Astrocyte of the cerebellum (primary cell): ENCODE results near the gene CHRNA5.

Source experiments
- DNase-seq: peaks from one replicate; pipeline ENCODE4 v3.0.0-alpha.2; 2011; ENCODE audit warnings: low read depth
- H3K4me3 ChIP-seq: 2 replicates; pipeline ENCODE4 v1.5.1; 2011; ENCODE audit warnings: mild to moderate bottlenecking, low read depth, low read length, moderate library complexity
- in situ Hi-C: cut with HindIII; loops from 2 replicates; pipeline ENCODE4 v1.10.0; 2017; ENCODE audit warnings: low sequenced_read_pairs
- TF ChIP-seq, protein P1 (sequence below): IDR thresholded peaks from 2 replicates; pipeline ENCODE4 v1.5.1; 2012; ENCODE audit warnings: low read length, low read depth, moderate library complexity, mild to moderate bottlenecking; ENCODE audit errors: missing control alignments

CHRNA5 gene

DNA sequence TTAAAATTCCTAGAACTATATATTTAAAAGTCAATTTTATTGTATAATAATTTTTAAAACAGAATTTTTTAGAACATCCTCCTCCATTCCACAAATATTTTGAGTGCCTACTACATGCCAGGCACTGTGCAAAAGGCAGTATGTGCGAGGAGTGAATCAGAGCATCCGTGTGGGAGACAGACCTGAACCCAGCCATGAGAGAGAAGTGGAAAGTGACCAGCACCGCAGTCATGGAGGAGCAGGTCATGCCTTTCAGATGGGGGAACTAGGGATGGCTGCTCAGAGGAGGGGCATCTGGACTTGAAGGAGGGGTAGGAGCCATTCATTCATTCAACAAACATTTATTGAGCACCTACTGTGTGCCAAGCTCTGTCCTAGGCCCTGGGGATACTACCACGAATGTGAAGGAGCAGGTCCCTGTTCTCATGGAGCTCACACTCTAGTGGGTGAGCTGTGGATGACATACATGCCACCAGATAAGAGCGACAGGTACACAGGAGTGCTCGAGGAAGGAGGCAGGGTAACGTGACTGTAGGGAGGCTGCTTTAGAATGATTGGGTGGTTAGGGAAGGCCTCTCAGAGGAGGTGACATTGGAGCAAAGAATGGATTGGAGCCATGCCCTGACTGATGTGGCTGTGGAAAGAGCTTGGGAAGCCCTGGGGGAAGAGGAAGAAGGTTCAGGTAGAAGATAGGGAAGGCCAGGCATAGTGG, 58.6 kb downstream of the CHRNA5 start:
- TF ChIP-seq, protein P1, sequence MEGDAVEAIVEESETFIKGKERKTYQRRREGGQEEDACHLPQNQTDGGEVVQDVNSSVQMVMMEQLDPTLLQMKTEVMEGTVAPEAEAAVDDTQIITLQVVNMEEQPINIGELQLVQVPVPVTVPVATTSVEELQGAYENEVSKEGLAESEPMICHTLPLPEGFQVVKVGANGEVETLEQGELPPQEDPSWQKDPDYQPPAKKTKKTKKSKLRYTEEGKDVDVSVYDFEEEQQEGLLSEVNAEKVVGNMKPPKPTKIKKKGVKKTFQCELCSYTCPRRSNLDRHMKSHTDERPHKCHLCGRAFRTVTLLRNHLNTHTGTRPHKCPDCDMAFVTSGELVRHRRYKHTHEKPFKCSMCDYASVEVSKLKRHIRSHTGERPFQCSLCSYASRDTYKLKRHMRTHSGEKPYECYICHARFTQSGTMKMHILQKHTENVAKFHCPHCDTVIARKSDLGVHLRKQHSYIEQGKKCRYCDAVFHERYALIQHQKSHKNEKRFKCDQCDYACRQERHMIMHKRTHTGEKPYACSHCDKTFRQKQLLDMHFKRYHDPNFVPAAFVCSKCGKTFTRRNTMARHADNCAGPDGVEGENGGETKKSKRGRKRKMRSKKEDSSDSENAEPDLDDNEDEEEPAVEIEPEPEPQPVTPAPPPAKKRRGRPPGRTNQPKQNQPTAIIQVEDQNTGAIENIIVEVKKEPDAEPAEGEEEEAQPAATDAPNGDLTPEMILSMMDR: no peak
- no peak for DNase-seq
- no peak overlapping the region for H3K4me3 ChIP-seq
- in situ Hi-C loops: no loop called here

DNA sequence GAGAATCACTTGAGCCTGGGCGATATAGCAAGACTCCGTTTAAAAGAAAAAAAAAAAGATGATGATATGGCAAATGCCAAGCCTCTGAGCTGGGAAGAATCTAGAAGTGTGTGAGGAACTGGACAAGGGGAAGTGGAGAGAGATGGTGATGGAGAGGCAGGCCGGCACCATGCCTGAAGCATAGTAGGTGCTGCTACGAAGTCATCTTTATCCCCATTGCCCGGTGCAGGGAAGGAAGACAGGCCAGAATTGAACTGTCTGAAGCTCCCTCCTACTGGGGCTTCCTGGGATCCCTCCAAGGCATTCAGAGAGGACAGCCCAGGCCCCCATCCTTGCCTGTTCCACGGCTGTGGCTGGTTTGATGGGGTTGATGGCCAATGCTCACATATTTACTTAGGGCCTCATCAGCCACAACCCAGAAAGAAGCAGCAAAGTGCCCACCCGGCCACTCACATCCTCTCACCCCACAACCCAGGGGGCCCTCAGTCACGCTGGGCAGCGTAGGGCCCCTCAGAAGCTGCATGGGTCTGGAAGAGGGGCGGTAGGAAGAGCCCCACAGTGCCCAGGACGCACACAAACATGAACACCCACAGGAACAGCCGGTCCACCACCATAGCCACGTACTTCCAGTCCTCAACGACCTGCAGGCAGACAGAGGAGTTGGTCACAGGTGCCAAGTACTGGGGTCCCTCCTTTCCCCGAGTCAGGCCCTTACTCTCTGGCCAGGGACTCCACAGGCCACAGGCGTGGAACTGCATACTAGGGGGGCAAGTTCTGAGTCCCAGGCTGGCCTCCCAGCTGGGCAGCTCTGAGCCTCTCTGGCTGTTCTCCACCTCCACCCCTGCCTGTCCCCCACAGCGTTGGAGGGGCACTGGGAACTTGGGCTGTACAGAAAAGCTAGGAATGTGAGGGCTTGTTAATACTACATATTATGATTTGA, 59.6 kb downstream of the CHRNA5 start:
- in situ Hi-C loops: no loop called here
- TF ChIP-seq, protein P1: no peak
- no peak for DNase-seq
- H3K4me3 ChIP-seq: no peak overlapping the region

DNA sequence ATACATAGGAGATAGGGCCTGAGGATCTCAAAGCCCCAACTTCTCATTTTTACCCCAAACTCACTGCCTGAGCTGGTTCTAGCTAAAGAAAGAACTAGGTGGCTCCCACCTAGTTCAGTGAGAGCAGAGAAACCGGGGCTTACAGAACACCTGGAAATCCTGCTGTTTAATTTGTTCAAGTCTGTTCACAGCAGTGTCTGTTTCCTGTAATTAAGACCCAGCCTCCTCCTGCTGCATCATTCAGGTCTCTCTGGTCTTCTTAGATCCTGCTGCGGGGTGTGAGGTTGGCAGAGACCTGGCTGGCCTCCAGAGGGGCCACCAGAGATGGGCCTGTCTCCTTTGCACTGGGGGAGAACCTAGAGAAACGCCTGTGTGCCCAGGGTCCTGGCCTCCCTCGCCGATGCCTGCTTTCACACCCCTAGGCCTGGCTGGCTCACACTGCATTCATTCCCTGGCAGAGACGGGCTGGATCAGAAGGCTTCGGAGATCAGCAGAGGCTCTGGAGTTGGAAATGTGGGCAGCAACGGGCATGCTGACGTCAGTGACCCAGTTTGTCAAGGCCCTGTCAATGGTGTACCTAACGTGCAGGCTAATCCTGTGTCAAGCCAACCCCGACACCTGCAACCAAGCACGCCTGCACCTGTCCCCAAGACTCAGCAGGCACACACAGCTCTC, 60.4 kb downstream of the CHRNA5 start:
- no peak for DNase-seq
- TF ChIP-seq, protein P1: no peak
- in situ Hi-C loops: no loop called here
- no peak overlapping the region for H3K4me3 ChIP-seq

- in situ Hi-C loops: no loop called here
- no peak for DNase-seq
- H3K4me3 ChIP-seq: no peak overlapping the region
- TF ChIP-seq, protein P1: no peak
Observed at GRCh38 chr15:78626381-78626995, 61.2 kb downstream of the CHRNA5 start.

- DNase-seq: no peak
- TF ChIP-seq, protein P1: no peak
- in situ Hi-C loops: no loop called here
- no peak overlapping the region for H3K4me3 ChIP-seq
Observed at GRCh38 chr15:78627348-78627747, 62.0 kb downstream of the CHRNA5 start.

- TF ChIP-seq, protein P1: no peak
- in situ Hi-C loops: no loop called here
- no peak overlapping the region for H3K4me3 ChIP-seq
- no peak for DNase-seq
Observed at GRCh38 chr15:78628227-78628626, 62.9 kb downstream of the CHRNA5 start.
